Lower leg skin (tissue), 3 donors: ENCODE data around the gene CCL26.

Experiments
- CTCF ChIP-seq, 3 donors: fragments of 450-650 bp; IDR thresholded peaks; one replicate each; pipeline ENCODE4 v1.5.1; 2016; ENCODE audit warnings: antibody characterized with exemption in 3 of 3, mild to moderate bottlenecking in 3 of 3, moderate library complexity in 2 of 3
- POLR2A ChIP-seq, 2 donors: fragments of 450-650 bp; IDR thresholded peaks; one replicate each; pipeline ENCODE4 v1.6.1; 2016 to 2017; ENCODE audit warnings: antibody characterized with exemption in 2 of 2, mild to moderate bottlenecking in 1 of 2, moderate library complexity in 1 of 2

- TF ChIP-seq CTCF (IDR thresholded peaks at IDR 0.05), result no peak
- TF ChIP-seq POLR2A (IDR thresholded peaks at IDR 0.05), result no peak
Observed at GRCh38 chr7:75725306-75725705, 46.7 kb downstream of the CCL26 start.
